ENCODE data around the gene ADGRB2.

DNA sequence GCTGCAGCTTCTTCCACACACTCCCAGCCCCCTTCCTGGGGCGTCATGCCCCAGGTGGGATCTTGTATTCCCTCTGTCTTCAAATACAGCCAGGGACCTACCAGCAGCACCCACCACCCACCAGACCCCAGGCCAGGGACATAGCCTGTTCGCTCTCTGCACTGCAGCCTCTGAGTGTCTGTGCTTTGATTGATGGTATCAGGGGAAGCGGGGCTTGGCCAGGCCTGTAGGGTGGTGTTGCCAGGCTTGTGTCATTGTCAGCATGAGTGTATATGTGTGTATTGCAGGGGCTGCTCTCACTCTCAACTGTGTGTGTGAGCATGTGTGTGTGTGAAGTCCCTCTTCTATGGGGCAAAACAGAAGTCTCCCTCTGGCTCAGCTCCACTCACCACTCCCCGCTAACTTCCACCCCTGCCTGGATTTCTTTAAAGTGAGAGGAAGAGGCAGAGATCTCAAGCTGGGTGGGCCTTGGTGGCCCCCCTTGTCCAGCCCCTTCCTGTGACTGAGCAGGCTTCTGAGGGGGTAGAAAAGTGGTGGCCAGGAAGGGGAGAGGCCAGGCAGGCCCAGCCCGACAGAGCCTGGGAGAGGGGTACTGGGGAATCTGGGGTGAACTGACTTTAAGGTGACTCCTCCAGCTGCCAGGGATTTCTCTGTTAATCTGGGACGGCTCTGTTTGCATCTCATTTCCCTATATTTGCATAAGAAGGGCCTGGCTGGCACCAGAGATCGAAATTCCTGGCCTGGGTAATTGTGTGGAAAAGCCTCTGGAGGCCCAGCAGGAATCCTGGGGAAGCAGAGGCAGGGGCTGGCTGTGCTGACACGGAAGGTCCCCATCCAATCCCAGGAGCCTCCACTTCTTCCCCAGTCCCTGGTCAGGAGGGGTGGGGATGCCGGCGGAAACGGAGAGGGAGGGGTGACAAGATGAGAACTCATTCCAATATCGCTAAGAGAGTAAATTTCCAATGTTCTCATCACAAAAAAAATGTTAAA lies 18.6 kb upstream of the ADGRB2 start:
- TF ChIP-seq POLR2AphosphoS5 (IDR thresholded peaks at IDR 0.05): no peak
- TF ChIP-seq, protein P1, sequence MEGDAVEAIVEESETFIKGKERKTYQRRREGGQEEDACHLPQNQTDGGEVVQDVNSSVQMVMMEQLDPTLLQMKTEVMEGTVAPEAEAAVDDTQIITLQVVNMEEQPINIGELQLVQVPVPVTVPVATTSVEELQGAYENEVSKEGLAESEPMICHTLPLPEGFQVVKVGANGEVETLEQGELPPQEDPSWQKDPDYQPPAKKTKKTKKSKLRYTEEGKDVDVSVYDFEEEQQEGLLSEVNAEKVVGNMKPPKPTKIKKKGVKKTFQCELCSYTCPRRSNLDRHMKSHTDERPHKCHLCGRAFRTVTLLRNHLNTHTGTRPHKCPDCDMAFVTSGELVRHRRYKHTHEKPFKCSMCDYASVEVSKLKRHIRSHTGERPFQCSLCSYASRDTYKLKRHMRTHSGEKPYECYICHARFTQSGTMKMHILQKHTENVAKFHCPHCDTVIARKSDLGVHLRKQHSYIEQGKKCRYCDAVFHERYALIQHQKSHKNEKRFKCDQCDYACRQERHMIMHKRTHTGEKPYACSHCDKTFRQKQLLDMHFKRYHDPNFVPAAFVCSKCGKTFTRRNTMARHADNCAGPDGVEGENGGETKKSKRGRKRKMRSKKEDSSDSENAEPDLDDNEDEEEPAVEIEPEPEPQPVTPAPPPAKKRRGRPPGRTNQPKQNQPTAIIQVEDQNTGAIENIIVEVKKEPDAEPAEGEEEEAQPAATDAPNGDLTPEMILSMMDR (IDR thresholded peaks at IDR 0.05): no peak
- TF ChIP-seq POLR2A (IDR thresholded peaks at IDR 0.05): no peak
- no peak for TF ChIP-seq EP300 (IDR thresholded peaks at IDR 0.05)
